HL-60 (cell line): ENCODE measurements around the gene CFAP68.
A peak's percentile ranks its signal among the peaks of the same experiment; 100 is the strongest.

Experiments
- DNase-seq, 2 experiments: peaks; one replicate each; pipeline ENCODE4 v3.0.0-alpha.2; 2010 to 2020; ENCODE audit warnings: low read depth in 1 of 2, low spot score in 1 of 2
- H3K27ac ChIP-seq: fragments of 250-450 bp; sonication (Bioruptor Pico); replicated peaks from 2 replicates; pipeline ENCODE4 v1.5.1; 2020; ENCODE audit warnings: mild to moderate bottlenecking, moderate library complexity
- H3K27me3 ChIP-seq: fragments of 250-450 bp; sonication (Bioruptor Pico); 2 replicates; pipeline ENCODE4 v1.5.1; 2021; ENCODE audit warnings: mild to moderate bottlenecking, moderate library complexity; ENCODE audit not compliant: insufficient read depth, poor library complexity, severe bottlenecking
- H3K4me3 ChIP-seq: replicated peaks from 2 replicates; pipeline ENCODE4 v1.5.1; 2011; ENCODE audit warnings: mild to moderate bottlenecking, control low read depth, low read length; ENCODE audit not compliant: insufficient read depth
- GABPA ChIP-seq: IDR thresholded peaks from 2 replicates; pipeline ENCODE4 v1.6.1; 2012; ENCODE audit warnings: low read depth
- POLR2AphosphoS5 ChIP-seq: IDR thresholded peaks from 2 replicates; pipeline ENCODE4 v1.6.1; 2012; ENCODE audit warnings: low read depth
- REST ChIP-seq: IDR thresholded peaks from 2 replicates; pipeline ENCODE4 v1.6.1; 2012; ENCODE audit warnings: low read depth; ENCODE audit not compliant: insufficient replicate concordance
- SPI1 ChIP-seq: IDR thresholded peaks from 2 replicates; pipeline ENCODE4 v1.6.1; 2012; ENCODE audit warnings: low read depth, mild to moderate bottlenecking, borderline replicate concordance
- long read RNA-seq: library from polyadenylated mRNA; unstranded; transcript quantifications from one replicate; pipeline ENCODE4 v2.0.0, GENCODE V29; 2020
- TF ChIP-seq, protein P1 (sequence below): IDR thresholded peaks from one replicate; pipeline ENCODE4 v1.5.1; 2011; ENCODE audit warnings: low read length, control low read depth, inconsistent platforms; ENCODE audit not compliant: insufficient read depth

Gene CFAP68, protein sequence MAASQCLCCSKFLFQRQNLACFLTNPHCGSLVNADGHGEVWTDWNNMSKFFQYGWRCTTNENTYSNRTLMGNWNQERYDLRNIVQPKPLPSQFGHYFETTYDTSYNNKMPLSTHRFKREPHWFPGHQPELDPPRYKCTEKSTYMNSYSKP
- long read RNA-seq, transcript C11orf1-201 (4 exons, 2,885 nt) = major isoform, 13 of 15 reads
- long read RNA-seq, partial matches to known transcripts = 0 of 15 reads
- long read RNA-seq, other reads (novel, unspliced or antisense) = 1 of 15 reads

DNA sequence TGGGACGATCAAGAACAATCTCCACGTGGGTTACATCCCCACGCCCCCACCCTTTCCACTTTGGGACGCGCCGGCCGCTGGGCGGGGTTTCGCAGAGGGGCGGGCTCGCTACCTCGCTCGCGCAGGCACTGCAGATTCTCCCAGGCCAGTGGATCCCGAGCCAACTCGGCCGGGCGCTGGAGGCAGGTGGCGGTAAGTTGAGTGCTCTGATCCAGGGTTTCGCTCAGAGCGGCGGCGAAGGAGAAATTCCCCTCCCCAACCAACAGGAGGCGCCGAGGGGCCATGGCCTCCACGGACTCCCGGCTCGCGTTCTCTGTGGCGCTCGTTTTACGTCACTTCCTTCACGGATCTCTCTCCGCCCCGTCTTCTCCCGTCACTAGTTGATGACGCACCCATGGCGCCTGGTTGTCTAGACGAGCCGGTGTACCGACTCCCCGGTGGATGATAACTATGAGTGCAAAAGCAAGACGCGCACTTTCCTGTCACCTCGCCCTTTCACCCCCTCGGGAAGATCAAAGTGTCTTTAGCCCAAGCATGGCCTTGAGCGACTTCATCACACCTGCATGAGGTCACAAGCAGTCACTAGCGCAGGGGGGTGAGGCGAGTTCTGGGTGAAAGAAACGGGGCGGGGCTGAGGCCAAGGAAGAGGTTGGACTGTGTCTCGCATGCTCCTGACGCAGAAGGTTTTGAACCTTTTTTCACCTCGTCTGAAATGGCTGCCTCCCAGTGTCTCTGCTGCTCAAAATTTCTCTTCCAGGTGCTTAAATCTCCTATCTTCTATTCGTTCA, at the start of gene CFAP68, which contains the start of gene FDXACB1:
TSS of gene CFAP68 (plus strand) at position 693 of the 788 bp plus-strand sequence. CDS start at position 713, 20 bp downstream.
TSS of gene FDXACB1 (minus strand) at position 317 of the 788 bp plus-strand sequence. CDS start at position 284, 33 bp downstream.
- DNase-seq = peak; percentile 96 to 98
- H3K4me3 ChIP-seq = peak within 1 kb of the TSS; percentile 71
- peak; percentile 82; the same call in 1 of the 2 replicates for TF ChIP-seq POLR2AphosphoS5
- peak; percentile 81 for TF ChIP-seq GABPA
- TF ChIP-seq, protein P1, sequence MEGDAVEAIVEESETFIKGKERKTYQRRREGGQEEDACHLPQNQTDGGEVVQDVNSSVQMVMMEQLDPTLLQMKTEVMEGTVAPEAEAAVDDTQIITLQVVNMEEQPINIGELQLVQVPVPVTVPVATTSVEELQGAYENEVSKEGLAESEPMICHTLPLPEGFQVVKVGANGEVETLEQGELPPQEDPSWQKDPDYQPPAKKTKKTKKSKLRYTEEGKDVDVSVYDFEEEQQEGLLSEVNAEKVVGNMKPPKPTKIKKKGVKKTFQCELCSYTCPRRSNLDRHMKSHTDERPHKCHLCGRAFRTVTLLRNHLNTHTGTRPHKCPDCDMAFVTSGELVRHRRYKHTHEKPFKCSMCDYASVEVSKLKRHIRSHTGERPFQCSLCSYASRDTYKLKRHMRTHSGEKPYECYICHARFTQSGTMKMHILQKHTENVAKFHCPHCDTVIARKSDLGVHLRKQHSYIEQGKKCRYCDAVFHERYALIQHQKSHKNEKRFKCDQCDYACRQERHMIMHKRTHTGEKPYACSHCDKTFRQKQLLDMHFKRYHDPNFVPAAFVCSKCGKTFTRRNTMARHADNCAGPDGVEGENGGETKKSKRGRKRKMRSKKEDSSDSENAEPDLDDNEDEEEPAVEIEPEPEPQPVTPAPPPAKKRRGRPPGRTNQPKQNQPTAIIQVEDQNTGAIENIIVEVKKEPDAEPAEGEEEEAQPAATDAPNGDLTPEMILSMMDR = peak; percentile 90
- TF ChIP-seq REST = no peak
- H3K27ac ChIP-seq = peak within 1 kb of the TSS; percentile 93
- no peaks in the 10 kb centered on the region for H3K27me3 ChIP-seq

DNA sequence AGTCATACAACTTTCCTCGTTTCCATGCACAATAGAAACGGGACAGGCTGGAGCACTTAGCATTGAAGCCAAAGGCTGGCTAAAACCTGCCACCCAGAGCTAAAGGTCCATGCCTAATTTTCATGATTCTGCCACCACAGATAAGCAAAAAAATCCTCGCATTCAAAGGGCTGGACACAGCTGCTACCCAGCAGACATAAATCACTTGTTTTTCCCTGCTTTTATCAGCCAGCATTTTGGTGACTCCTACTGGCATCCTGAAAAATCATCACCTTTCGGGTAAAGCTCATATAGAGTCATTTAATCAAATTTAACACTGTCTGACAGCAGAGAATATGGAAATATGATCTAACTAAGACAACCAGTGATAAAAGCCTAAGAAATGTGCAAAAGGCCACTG, 45.8 kb upstream of the CFAP68 start:
- Histone ChIP-seq H3K4me3 (no peak overlapping the region), H3K27me3 (no peaks in the 10 kb centered on the region), H3K27ac (no peak overlapping the region)
- DNase-seq = no peak
- no peak for TF ChIP-seq REST
- TF ChIP-seq, protein P1 = no peak

DNA sequence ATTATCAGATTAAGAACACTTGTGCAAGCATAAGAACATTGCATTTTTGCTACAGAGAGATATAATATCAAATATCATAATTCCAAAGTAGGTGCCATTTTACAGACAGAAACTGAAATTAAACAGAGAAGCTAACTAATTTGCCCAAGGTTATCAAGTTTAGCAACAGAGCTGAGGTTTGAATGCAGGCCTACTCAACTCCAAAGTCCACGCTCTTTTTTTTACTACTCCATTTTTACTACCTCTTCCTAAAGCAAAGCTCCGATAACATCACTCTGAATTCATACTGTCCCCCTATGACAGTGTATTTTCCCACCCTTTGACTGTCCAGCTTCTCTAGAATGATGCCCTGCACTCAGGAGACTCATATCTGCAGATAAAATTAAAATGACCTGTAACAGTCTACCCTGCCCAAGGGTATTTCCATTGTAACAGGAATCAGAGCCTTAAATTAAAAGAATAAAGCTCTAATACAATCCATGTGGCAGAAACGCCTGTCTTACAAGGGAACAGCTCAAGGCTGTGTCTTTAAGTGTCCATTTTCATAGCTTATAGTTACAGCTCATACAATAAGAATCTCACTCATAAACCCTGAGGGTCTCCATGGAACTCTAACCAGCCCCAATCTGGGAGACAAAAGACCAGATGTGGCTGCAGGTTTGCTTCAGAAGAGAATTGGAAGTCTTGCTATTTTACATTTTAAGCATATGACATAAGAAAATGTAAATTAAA, 44.7 kb upstream of the CFAP68 start:
- no peaks in the 10 kb centered on the region for H3K27me3 ChIP-seq
- no peak for DNase-seq
- no peak overlapping the region for H3K4me3 ChIP-seq
- TF ChIP-seq SPI1 = no peak
- TF ChIP-seq POLR2AphosphoS5 = no peak
- TF ChIP-seq, protein P1 = no peak
- TF ChIP-seq REST = no peak
- H3K27ac ChIP-seq = no peak overlapping the region
